Body of pancreas (tissue), 4 donors: ENCODE data around the gene COX14. TPM values are rescaled to one million over a fixed set of nuclear protein-coding genes. Genes with fewer than 3 reads are reported as not detected.
A peak's percentile ranks its signal among the peaks of the same experiment; 100 is the strongest.

ENCODE experiments used
- ATAC-seq: fragments of 150-250 bp; one replicate; pipeline ENCODE4 v1.9.1; 2016
- DNase-seq, 4 donors: peaks; one replicate each; pipeline ENCODE4 v3.0.0-alpha.2; 2019
- H3K27ac ChIP-seq, 4 donors: fragments of 200-600 bp; sonication (generic); 1 replicate in 3 of 4; 2 replicates in 1 of 4; pipeline versions ENCODE4 v1.5.1 to v1.6.1; 2016 to 2019; ENCODE audit warnings: mild to moderate bottlenecking in 1 of 4, mixed read lengths in 1 of 4, moderate library complexity in 1 of 4
- H3K27me3 ChIP-seq, 2 donors: fragments of 200-600 bp; sonication (generic); one replicate each; pipeline ENCODE4 v1.6.0; 2016; ENCODE audit warnings: mild to moderate bottlenecking in 1 of 2
- H3K36me3 ChIP-seq, 2 donors: fragments of 200-600 bp; sonication (generic); replicated peaks in 1 of 2; 2 replicates each; pipeline ENCODE4 v1.5.1; 2016; ENCODE audit warnings: low read depth in 2 of 2; ENCODE audit not compliant: insufficient read depth in 1 of 2
- H3K4me1 ChIP-seq: fragments of 200-600 bp; sonication (generic); one replicate; pipeline ENCODE4 v1.6.0; 2016
- H3K4me3 ChIP-seq, 2 donors: fragments of 200-600 bp; sonication (generic); 1 replicate in 1 of 2; 2 replicates in 1 of 2; pipeline ENCODE4 v1.5.1; 2016 to 2019
- H3K9me3 ChIP-seq, 3 donors: fragments of 200-600 bp; sonication (generic); 1 replicate in 2 of 3; 2 replicates in 1 of 3; pipeline ENCODE4 v1.5.1; 2016
- CTCF ChIP-seq, 7 experiments: fragments of 450-650 bp in 4 of 7; fragments of 200-600 bp in 3 of 7; sonication (generic) in 3 of 7; IDR thresholded peaks; one replicate each; pipeline ENCODE4 v1.5.1; 2016 to 2019; ENCODE audit warnings: antibody characterized with exemption in 7 of 7
- POLR2A ChIP-seq, 3 donors: fragments of 450-650 bp; IDR thresholded peaks; one replicate each; pipeline ENCODE4 v1.6.1; 2016; ENCODE audit warnings: antibody characterized with exemption in 3 of 3, mild to moderate bottlenecking in 2 of 3
- WGBS, 2 donors: methylation state at CpG; one replicate each; pipeline ENCODE4 v1.1.5; 2017; 5-methylcytosine and 5-hydroxymethylcytosine counted together
- intact Hi-C: fragments of 100-400 bp; cut with DNase I; formaldehyde crosslinking; loops from one replicate; pipeline ENCODE4 v1.15.1; 2023
- total RNA-seq, 2 donors: library from RNA; depleted of rRNA; stranded (reverse); fragments of >200 nt; gene quantifications; one replicate each; pipeline ENCODE4 v1.1.0, GENCODE V29; 2016

COX14 gene
- total RNA-seq, 2 donors from 2014 or later, result 14.5 to 47.8 TPM

- H3K27ac ChIP-seq, result no peak overlapping the region
Measured at GRCh38 chr12:50105913-50106450, 6.1 kb upstream of the COX14 start.

GRCh38 chr12:50106907-50107306 lies 5.1 kb upstream of the COX14 start:
- ATAC-seq, result no peak
- Histone ChIP-seq H3K27me3 (no peaks in the 10 kb centered on the region), H3K27ac (no peak overlapping the region), H3K9me3 (no peaks in the 10 kb centered on the region), H3K4me1 (peaks cover 42% of the 10 kb centered on the region), H3K4me3 (no peak overlapping the region), H3K36me3 (no peaks in the 10 kb centered on the region)
- TF ChIP-seq POLR2A (IDR thresholded peaks at IDR 0.05) (no peak), CTCF (IDR thresholded peaks at IDR 0.05) (no peak)
- 63% methylated on average over 3 of the region's 3 CpGs for WGBS, 2 donors
- intact Hi-C loops, result no loop called here
- no peak for DNase-seq

More at GRCh38 chr12:50105913-50106450, 6.1 kb upstream of the COX14 start:
- H3K36me3 ChIP-seq, result no peaks in the 10 kb centered on the region
- H3K4me1 ChIP-seq, result peaks cover 36% of the 10 kb centered on the region
- no peak for ATAC-seq
- whole genome bisulfite sequencing, 2 donors, result 83 to 94% methylated on average over 8 to 12 of the region's 12 CpGs
- DNase-seq, result no peak
- no peaks in the 10 kb centered on the region for H3K27me3 ChIP-seq
- H3K4me3 ChIP-seq, result no peak overlapping the region
- no peaks in the 10 kb centered on the region for H3K9me3 ChIP-seq
- TF ChIP-seq POLR2A (IDR thresholded peaks at IDR 0.05), result no peak
- no peak for TF ChIP-seq CTCF (IDR thresholded peaks at IDR 0.05)
- intact Hi-C loops, result no loop called here

DNA sequence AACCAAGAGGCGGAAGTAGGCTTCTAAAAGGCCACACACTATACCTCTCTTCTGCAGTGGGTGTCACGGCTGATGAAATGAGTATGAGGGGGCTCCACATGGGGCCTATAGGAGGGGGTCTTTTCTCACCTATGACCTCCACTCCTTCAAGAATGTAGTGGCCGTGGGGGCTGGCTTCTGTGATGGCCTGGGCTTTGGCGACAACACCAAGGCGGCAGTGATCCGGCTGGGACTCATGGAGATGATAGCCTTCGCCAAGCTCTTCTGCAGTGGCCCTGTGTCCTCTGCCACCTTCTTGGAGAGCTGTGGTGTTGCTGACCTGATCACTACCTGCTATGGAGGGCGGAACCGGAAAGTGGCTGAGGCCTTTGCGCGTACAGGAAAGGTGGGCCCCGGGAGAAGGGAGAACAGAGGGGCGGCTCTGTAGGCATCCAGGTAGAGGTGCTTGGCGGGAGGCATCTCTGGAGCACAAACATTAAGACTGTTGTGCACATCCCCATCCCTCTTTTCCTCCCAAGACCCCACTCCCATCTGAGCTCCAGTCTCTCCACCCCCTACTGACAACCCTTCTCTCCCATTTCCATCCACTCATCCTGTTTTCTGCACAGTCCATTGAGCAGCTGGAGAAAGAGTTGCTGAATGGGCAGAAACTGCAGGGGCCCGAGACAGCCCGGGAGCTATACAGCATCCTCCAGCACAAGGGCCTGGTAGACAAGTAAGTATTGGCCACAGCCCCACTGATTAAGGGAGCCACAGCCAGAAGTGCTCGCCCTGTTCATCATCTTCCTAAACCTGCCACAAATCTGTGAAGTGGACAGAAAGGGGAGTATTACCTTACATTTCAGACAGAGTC lies 4.4 kb upstream of the COX14 start:
- Histone ChIP-seq H3K27me3 (no peaks in the 10 kb centered on the region), H3K4me3 (no peak overlapping the region), H3K27ac (no peak overlapping the region), H3K36me3 (no peaks in the 10 kb centered on the region), H3K9me3 (no peaks in the 10 kb centered on the region), H3K4me1 (peaks cover 42% of the 10 kb centered on the region)
- intact Hi-C loops, result no loop called here
- DNase-seq, result no peak
- no peak for ATAC-seq
- WGBS, 2 donors, result 87 to 92% methylated on average over 17 of the region's 17 CpGs
- TF ChIP-seq POLR2A (IDR thresholded peaks at IDR 0.05) (no peak), CTCF (IDR thresholded peaks at IDR 0.05) (no peak)

- no peaks in the 10 kb centered on the region for H3K9me3 ChIP-seq
- no peak overlapping the region for H3K4me3 ChIP-seq
- no peaks in the 10 kb centered on the region for H3K27me3 ChIP-seq
- peaks cover 47% of the 10 kb centered on the region for H3K4me1 ChIP-seq
- ATAC-seq (no peak), DNase-seq (no peak)
- no peak for TF ChIP-seq POLR2A (IDR thresholded peaks at IDR 0.05)
- intact Hi-C loops, result no loop called here
- WGBS, 2 donors, result 86 to 100% methylated on average over 1 to 3 of the region's 3 CpGs
- H3K36me3 ChIP-seq, result no peaks in the 10 kb centered on the region
- H3K27ac ChIP-seq, result peak overlapping the region; percentile 68 to 97 (median 82)
Measured at GRCh38 chr12:50109319-50109718, 2.7 kb upstream of the COX14 start.

GRCh38 chr12:50110127-50110761 lies 1.8 kb upstream of the COX14 start:
- Histone ChIP-seq H3K4me1 (peaks cover 44% of the 10 kb centered on the region), H3K36me3 (no peaks in the 10 kb centered on the region), H3K4me3 (no peak overlapping the region), H3K9me3 (no peaks in the 10 kb centered on the region), H3K27ac (peak overlapping the region; percentile 68 to 97 (median 82)), H3K27me3 (no peaks in the 10 kb centered on the region)
- TF ChIP-seq CTCF (IDR thresholded peaks at IDR 0.05) (no peak), POLR2A (IDR thresholded peaks at IDR 0.05) (no peak)
- intact Hi-C loops, result no loop called here
- WGBS, 2 donors, result 38 to 44% methylated on average over 8 of the region's 8 CpGs
- DNase-seq, result peak; percentile 42 to 71 (median 51)
- no peak for ATAC-seq
